Erythroblast (primary cell): Measurements from ENCODE around the gene INKA1.
"Not testable (repeated sequence)": the region's sequence is repeated elsewhere in the genome, so short reads cannot be mapped to it uniquely, and the experiment has no call there.

Source experiments
- DNase-seq, 2 experiments: peaks; one replicate each; lab custom pipeline; 2025; lab: John Stamatoyannopoulos, UW
- GATA1 ChIP-seq: IDR thresholded peaks from 2 replicates; pipeline ENCODE4 v1.6.1; 2011; ENCODE audit warnings: low read depth, mild to moderate bottlenecking, control low read depth, low read length, moderate library complexity
- POLR2A ChIP-seq: IDR thresholded peaks from 2 replicates; pipeline ENCODE4 v1.6.1; 2011; ENCODE audit warnings: mild to moderate bottlenecking, low read length

INKA1 gene

GRCh38 chr3:49807431-49808114, 4.5 kb downstream of the INKA1 start:
- no peak for DNase-seq
- TF ChIP-seq GATA1 (no peak), POLR2A (no peak)

GRCh38 chr3:49812916-49813496, 9.9 kb downstream of the INKA1 start:
- no peak for TF ChIP-seq POLR2A

GRCh38 chr3:49813497-49814174, 10.6 kb downstream of the INKA1 start, which contains the start of gene UBA7:
TSS of gene UBA7 (minus strand) at chr3:49813953. CDS start at chr3:49813787, 166 bp downstream.
- peak; percentile 35 for TF ChIP-seq POLR2A
- no peak for TF ChIP-seq GATA1
- DNase-seq: peak; percentile 51 to 55

More at GRCh38 chr3:49812916-49813496, 9.9 kb downstream of the INKA1 start:
- DNase-seq: no peak

- DNase-seq: not testable (repeated sequence)
These were observed 20.1 kb downstream of the INKA1 start for GRCh38 chr3:49823131-49823530.

- no peak for DNase-seq
- TF ChIP-seq POLR2A (no peak), GATA1 (no peak)
These were observed 23.0 kb downstream of the INKA1 start for GRCh38 chr3:49826016-49826415.

- DNase-seq: no peak
- TF ChIP-seq GATA1: no peak
- TF ChIP-seq POLR2A: no peak
These were observed 28.3 kb downstream of the INKA1 start for GRCh38 chr3:49831341-49831740.

- TF ChIP-seq GATA1: no peak
- DNase-seq: peak; percentile 82 to 91
These were observed 36.2 kb downstream of the INKA1 start for GRCh38 chr3:49839193-49839809.

- no peak for TF ChIP-seq POLR2A
- TF ChIP-seq GATA1: no peak
- DNase-seq: no peak
These were observed 37.3 kb downstream of the INKA1 start for GRCh38 chr3:49840388-49840787.

GRCh38 chr3:49841126-49841696, 38.1 kb downstream of the INKA1 start:
- no peak for TF ChIP-seq POLR2A
- no peak for TF ChIP-seq GATA1
- peak; percentile 47 to 57 for DNase-seq

GRCh38 chr3:49841806-49842205, 38.7 kb downstream of the INKA1 start:
- TF ChIP-seq POLR2A (no peak), GATA1 (no peak)
- no peak for DNase-seq

GRCh38 chr3:49842843-49843517, 39.9 kb downstream of the INKA1 start:
- no peak for TF ChIP-seq POLR2A
- no peak for DNase-seq

GRCh38 chr3:49844464-49845183, 41.6 kb downstream of the INKA1 start:
- no peak for DNase-seq

GRCh38 chr3:49845694-49846093, 42.6 kb downstream of the INKA1 start:
- TF ChIP-seq POLR2A (no peak), GATA1 (no peak)
- no peak for DNase-seq

More at GRCh38 chr3:49844464-49845183, 41.6 kb downstream of the INKA1 start:
- TF ChIP-seq POLR2A: no peak
- no peak for TF ChIP-seq GATA1
